Mesenteric fat pad (tissue), 1 donor: ENCODE data around the gene STK38. TPM values are rescaled to one million over a fixed set of nuclear protein-coding genes. Genes with fewer than 3 reads are reported as not detected.
"Not testable (repeated sequence)": the region's sequence is repeated elsewhere in the genome, so short reads cannot be mapped to it uniquely, and the experiment has no call there.

Experiments used
- DNase-seq: peaks from one replicate; pipeline ENCODE4 v3.0.0-alpha.2; 2020; ENCODE audit warnings: low spot score
- long read RNA-seq: library from polyadenylated mRNA; unstranded; transcript quantifications from one replicate; pipeline ENCODE4 v2.0.0, GENCODE V29; 2020
- total RNA-seq: library from RNA; stranded (reverse); fragmentation: NEBNext Ultra II Directional; extraction: Animal tissue kit (Norgen Biotek cat#: 25700); gene quantifications from one replicate; pipeline ENCODE4 v1.2.1, GENCODE V29; 2021
- donor health status: DM: yes; HTN: yes; CAD: no.

STK38 gene
- total RNA-seq: 31.2 TPM
- long read RNA-seq, transcript STK38-201 (14 exons, 3,576 nt): major isoform, 5 of 41 reads
- long read RNA-seq, partial matches to known transcripts: 3 of 41 reads
- long read RNA-seq, other reads (novel, unspliced or antisense): 33 of 41 reads

DNA sequence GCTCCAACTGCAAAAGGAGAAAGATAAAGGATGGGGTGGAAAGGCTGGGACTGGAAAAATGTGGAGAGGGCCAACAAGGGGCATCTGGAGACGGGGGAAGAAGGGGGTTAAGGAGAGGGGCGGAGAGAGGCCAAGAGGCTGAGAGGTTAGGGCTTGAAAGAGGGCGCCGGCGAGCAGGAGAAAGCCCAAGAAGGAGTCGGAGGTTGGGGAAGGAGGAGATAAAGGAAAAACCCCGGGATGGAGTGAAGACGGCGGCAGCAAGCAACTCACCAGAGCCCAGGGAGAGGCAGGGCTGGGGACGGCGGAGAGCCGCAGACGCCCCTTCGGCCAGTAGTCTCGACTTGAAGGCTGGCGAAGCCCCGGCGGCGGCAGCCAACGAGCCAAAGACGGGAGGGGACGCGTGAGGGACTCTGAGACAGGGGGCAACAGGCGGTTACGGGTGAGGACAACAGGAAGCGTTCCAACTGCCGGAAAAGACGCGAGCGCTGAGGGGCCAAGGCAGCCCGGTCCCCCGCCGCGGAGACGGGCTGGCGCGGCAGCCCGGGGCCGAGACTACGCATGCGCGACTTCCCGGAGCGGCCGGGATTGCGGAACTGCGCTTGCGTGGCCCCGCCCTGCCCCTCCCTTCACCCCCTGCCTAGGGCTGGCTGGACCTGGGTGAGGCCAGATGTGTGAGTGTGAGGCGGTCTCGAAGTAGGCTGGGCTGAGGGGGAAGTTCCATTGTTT lies at the start of gene STK38:
Gene STK38 (minus strand): TSS at position 560 of the 726 bp plus-strand sequence. CDS start 7,277 bp downstream, outside the sequence.
- DNase-seq: peak; percentile 99

DNA sequence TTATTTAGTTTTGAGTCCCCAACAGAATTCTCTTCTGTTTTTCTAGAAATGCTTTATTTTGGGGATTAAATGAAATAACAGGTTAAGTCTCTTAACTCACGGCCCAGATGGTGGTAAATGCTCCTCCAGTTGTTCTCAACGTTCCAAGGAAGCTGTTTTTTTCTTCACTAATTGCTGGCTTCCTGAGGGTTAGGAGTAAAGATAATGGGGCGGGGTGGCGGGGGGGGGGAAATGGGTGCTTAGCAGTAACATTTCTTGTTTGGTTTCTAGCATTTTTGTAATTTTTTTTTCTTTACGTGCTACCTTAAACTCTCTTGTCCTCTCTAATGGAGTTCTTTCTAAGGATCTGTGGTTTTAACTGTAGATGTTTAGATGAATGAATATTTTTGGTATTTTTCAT lies 49.1 kb upstream of the STK38 start:
- DNase-seq: no peak

DNA sequence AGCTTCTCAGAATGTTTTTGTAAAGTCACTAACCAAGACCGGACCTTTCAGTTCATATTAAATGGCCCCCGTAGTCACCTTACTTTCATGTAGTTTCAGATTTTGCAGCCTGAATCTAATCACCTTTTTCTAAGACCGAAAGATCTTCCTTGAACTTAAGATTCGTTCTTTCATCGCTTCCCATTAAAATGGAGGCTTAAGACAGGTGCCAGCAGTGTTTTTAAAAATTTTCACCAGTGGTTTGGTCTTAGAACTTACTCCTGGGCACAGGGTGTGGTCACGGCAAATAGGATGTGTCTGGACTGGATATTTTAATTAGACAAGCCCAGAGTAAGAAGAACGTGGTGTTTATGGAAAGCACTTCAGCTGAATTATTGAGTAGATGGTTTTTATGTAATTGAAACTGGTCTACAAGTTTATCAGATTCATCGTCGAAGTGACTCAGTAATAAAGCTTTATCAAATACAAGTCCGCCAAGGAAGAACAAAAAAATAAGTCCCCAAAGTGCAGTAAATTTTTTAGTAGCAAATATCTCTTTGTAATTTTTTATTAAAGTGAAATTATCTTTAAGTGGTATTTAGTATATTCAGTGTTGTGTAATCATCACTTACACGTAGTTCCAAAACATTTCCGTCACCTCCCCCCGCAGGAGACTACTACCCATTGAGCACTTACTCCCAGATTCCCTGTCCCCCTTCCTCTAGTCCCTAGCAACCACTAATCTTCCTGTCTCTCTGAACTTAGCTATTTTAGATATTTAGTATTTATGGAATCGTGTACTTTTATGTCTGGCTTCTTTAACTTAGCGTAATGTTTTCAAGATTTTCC lies 47.8 kb upstream of the STK38 start:
- no peak for DNase-seq

DNA sequence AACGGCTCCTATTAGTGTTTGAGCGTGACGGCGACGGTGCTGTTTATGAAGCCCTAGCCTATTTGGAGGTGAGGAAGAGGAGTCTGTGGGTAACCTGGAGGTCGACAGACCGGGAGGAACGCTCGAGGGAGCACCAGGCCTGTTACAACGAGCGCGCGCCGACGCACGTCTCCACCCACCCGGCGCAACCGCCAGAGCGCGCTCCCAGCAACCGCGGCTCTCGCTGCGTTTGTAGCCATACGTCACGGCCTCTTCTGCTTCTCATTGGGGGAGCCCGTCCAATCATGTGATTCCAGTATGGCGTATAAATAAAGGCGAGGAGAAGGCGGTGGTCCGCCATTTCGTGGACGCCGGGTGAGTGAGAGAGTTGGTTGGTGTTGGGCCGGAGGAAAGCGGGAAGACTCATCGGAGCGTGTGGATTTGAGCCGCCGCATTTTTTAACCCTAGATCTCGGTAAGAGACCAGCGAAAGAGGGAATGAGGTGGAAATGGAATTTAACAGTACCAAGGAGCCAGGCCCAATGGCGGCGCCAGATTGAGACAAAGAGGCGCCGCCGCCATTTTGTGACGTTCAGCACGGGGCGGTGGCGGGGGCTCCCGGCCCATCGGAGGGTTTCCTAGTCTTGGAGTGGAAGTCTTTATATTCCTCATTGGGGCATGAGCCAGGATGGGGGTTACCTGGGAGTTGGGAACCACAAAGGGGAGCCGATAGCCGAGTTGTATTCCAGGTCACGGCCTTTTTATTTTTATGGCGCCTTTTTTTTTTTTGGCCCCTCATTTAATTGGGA lies 46.9 kb upstream of the STK38 start, which contains the start of gene SRSF3:
Gene SRSF3 (plus strand): TSS at position 334 of the 787 bp plus-strand sequence. CDS start 2,401 bp downstream, outside the sequence.
- DNase-seq: peak; percentile 98

DNA sequence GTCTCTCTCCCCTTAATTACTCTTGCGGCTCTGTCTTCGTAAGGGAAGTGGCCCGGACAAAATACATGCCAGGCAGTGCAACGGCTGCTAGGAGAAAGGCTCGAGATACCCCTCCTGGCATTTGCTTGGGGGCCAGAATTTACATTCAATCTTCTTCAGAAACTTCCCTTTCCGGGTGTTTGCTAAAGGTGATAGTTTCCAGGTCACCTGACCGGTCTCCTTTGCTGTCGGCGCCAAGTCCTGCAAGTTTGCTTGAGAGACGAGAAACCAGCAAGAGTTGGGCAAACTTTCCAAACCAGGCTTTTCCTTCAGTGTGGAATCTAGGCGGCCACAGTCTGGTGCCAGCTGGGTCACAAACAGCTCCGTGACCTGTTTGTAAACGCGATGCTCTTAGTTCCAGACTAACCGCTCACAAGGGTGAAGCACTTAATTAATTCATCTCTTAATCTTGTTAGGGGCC lies 46.3 kb upstream of the STK38 start:
- no peak for DNase-seq

DNA sequence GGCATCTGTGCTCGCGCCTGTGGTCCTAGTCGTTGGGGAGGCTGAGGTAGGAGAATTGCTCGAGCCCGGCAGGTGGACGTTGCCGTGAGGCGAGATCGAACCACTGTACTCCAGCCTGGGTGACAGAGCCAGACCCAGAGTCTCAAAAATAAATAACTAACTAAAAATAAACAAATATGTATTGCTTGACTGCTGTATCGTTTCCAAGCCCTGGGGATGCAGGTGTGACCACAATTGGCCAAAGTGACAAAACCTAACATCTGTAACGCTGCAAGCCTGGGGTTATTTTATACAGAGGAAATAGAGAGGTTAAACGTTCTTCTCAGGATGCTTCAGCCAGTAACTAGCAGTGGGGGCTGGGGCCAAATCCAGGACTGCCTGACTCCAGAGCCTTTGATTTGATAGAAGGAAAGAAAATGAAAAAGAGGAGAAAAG lies 45.0 kb upstream of the STK38 start:
- no peak for DNase-seq

DNA sequence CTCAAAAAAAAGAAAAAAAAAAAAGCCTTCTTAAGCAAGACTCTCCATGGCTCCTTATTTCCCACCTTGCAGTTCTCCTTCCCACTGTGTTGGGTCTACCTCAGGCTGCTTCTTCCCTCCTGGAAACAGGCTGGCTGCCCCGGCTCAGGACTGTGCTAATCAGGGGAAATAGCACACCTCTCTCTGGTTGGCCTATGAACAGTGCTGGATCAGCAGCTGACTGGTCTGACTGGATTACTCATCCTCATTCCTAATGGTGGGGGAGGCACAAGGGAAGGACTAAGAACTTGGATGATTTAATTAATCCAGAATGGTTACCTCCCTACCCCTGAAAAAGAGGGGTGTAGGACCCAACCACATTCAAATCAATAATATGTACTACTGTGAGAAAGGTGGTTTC lies 43.0 kb upstream of the STK38 start:
- DNase-seq: peak; percentile 82

DNA sequence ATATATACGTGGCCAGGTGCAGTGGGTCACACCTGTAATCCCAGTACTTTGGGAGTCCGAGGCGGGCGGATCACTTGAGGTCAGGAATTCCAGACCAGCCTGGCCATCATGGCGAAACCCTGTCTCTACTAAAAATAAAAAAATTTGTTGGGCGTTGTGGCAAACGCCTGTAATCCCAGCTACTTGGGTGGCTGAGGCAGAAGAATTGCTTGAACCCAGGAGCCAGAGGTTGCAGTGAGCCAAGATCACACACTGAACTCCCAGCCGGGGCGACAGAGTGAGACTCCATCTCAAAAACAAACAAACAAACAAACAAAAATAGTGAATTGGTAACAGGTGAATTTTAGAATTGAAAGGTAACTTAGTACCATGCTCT lies 41.7 kb upstream of the STK38 start:
- DNase-seq: peak; percentile 68

DNA sequence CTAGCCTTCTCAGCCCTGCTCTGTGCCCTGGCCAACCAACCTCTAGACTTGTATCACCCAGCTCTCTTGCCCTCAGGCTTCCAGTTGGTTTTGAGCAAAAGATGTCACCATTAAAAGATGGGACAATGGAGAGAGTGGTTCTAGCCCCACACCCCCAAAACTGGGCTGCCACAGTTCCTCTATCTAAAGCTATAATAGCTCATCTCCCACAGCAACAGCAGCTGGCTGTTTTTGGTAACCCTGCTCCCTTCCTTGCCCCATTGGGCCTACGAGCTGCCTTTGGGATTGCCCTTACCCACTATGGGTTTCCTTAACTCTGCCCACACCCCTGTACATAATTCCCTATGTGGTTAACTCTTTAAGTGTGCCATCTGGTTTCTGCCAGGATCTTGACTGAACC lies 39.3 kb upstream of the STK38 start:
- DNase-seq: peak; percentile 65

DNA sequence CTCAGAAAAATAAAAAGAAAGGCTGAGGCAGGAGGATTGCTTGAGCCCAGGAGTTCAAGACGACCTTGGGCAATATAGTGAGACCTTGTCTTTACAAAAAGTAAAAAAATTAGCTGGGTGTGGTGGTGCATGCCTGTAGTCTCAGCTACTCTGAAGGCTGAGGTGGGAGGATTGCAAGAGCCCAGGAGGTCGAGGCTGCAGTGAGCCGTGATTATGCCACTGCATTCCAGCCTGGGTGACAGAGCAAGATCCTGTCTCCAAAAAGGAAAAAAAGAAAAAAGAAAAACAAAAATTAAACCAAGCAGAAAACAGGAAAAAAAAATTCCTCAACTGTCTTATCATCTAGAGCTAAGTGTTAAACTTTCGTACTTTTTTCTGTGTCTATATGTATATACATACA lies 34.4 kb upstream of the STK38 start:
- no peak for DNase-seq

DNA sequence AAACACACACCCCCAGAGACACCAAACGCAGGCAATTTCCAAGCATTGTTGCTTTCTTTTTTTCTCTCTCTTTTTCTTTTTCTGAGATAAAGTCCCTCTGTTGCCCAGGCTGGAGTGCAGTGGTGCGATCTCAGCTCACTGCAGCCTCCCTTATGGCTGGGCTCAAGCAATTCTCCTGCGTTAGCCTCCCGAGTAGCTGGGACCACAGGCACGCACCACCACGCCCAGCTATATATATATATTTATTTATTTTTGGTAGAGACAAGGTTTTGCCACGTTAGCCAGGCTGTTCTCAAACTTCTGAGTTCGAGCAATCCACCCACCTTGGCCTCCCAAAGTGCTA lies 32.9 kb upstream of the STK38 start:
- no peak for DNase-seq

DNA sequence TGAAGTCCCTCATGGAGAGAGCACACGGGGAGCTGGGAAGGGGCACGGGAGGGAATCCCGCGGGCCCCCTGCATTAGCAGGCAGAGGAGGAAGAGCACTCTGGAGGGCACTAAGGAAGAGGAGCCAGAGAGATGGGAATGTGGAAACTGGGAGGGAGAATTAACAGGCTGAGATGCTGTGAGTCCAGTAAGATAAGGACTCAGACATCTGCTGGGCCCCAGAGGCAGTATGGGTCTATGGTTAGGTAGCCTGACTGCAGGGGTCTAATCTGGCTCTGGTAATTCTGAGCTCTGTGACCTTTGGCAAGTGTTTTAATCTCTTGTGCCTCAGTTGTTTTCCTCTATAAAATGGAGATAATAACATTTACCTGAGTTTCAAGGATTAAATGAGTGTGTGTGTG lies 31.2 kb upstream of the STK38 start:
- DNase-seq: no peak

DNA sequence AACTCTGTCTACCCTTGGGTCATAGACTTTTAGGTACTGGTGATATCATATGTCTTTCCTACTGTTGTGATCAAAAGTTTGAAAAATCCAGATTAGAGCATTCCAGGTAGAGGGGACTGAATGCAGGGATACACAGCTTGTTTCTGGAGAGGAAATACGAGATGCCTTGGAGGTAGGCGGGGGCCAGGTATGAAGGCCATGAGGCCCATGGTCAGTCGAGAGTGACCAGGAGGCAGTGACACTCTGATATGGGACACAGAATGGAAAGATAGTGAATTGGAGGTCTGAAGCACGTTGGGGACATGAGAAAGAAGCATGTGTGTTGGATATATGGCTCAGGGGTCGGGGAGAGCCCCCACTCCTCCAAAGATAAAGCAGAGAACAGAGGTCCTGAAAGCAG lies 30.8 kb upstream of the STK38 start:
- DNase-seq: no peak

DNA sequence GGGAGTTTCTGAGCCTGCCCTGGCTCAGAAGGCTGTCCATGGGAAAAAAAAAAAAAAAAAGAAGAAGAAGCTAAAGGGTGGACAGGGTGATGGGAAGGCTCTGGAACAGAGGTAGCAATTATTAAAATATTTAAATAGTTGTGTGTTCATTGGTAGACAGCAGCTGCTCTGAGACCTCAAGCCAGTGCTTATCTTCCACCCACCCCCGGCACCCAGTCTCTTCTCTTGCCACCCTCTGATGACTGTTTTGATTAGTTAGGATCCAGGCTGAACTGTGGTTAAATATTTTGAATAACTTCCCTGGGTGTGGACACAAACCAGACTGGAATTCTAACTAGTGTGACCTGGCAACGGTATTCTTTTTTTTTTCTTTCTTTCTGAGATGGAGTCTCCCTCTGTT lies 30.0 kb upstream of the STK38 start:
- DNase-seq: no peak

DNA sequence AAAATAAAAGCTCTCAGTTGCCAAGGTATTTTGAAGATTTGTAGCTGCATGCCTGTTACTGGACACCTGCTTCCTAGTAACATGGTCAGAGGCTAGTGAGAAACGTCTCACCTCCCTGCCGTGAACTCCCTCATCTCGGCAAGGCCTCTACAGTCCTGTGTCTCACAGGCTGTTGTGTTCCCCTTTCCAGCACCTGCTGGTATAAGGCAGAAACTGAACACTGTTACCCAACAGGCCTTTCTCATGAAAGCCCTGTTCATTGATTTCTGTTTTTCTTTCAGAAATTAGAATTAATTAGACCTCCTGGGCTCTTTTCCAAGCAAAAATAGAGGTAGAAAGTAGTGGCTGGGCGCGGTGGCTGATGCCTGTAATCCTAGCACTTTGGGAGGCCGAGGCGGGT lies 29.3 kb upstream of the STK38 start:
- DNase-seq: no peak

DNA sequence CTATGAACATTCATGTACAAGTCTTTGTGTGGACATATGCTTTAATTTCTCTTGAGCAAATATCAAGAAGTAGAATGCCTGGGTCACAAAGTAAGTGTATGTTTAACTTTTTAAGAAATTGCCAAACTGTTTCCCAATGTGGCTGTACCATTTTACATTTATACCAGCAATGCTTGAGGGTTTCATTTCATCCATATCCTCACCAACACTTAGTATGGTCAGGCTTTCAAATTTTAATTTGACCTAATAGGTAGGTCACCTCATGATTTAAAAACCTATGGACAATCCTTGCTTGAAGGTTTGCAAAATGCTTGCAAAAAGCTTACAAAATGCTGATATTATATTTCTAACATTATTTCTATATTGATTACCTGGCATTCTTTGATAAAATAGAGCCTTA lies 27.4 kb upstream of the STK38 start:
- DNase-seq: no peak

DNA sequence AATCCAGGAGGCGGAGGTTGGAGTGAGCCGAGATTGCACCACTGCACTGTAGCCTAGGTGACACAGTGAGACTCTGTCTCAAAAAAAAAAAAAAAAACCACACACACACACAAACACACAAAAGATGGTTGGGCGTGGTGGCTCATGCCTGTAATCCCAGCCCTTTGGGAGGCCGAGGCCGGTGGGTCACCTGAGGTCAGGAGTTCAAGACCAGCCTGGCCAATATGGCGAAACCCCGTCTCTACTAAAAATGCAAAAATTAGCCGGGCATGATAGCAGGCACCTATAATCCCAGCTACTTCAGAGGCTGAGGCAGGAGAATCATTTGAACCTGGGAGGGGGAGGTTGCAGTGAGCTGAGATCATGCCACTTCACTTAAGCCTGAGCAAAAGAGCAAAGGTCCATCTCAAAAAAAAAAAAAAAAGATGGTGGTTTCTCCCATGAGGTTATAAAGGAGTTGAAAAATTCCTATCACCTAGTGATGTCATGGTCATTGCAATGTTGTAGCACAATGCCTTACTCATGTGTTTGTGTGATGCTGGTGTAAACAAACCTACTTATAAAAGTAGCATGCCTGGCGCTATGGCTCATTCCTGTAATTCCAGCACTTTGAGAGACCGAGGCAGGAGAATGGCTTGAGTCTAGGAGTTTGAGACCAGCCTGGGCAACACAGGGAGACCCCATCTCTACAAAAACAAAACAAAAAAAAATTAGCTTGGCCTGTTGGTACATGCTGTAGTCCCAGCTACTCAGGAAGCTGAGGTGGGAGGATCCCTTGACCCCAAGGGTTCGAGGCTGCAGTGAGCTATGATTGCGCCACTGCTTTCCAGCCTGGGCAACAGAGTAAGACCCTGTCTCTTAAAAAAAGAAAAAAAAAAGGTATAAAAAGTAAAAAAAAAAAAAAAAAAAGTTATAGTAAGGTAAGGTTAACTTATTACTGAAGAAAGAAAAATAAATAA lies 25.4 kb upstream of the STK38 start:
- DNase-seq: not testable (repeated sequence)

DNA sequence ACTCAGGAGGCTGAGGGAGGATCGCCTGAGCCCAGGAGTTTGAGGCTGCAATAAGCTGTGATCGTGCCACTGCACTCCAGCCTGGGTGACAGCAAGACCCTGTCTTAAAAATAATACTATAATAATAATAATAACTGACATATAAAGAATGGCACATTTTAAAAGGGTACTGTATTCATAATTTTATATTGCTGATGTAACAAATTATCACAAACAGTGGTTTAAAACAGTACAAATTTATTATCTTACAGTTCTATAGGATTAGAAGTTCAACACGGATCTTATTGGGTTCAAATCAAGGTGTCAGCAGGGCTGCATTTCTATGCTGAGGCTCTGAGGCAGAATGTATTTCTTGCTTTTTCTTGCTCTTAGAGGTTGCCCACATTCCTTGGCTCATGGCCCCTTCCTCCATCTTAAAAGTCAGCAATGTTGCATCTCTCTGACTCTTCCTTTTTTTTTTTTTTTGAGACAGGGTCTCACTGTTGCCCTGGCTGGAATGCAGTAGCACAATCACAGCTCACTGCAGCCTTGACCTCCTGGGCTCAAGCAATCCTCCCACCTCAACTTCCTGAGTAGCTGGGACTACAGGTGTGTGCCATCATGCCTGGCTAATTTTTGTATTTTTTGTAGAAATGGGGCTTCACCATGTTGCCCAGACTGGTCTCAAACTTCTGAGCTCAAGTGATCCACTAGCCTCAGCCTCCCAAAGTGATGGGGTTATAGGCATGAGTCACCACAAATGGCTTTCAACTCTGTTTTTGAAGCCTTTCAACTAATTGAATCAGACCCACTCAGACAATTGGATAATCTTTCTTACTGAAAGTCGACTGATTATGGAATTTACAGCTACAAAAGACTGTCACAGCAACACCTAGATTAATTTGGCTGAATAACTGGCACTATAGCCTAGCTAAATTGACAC lies 24.1 kb upstream of the STK38 start:
- DNase-seq: no peak

DNA sequence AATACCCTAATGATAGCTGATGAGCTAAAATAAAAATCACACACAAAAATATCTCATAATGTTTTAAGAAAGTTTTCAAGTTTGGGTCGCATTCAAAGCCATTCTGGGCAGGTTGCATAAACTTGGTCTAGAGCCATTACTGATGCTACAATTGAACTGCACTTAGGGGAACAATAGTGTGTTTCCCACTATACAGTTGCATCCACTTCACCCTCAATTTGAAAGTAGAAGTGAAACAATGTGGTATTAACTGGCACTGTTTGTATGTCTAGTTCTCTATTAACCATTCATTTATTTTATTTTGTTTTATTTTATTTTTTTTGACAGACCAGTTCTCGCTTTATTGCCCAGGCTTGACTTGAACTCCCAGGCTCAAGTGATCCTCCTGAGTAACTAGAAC lies 23.0 kb upstream of the STK38 start:
- no peak for DNase-seq
